NCI-H2227 (cell line): ENCODE results near the gene HAUS7.

Source experiments
- DNase-seq: peaks from one replicate; lab custom pipeline; 2025; ENCODE audit not compliant: unreplicated experiment; lab: John Stamatoyannopoulos, UW

Gene HAUS7

DNA sequence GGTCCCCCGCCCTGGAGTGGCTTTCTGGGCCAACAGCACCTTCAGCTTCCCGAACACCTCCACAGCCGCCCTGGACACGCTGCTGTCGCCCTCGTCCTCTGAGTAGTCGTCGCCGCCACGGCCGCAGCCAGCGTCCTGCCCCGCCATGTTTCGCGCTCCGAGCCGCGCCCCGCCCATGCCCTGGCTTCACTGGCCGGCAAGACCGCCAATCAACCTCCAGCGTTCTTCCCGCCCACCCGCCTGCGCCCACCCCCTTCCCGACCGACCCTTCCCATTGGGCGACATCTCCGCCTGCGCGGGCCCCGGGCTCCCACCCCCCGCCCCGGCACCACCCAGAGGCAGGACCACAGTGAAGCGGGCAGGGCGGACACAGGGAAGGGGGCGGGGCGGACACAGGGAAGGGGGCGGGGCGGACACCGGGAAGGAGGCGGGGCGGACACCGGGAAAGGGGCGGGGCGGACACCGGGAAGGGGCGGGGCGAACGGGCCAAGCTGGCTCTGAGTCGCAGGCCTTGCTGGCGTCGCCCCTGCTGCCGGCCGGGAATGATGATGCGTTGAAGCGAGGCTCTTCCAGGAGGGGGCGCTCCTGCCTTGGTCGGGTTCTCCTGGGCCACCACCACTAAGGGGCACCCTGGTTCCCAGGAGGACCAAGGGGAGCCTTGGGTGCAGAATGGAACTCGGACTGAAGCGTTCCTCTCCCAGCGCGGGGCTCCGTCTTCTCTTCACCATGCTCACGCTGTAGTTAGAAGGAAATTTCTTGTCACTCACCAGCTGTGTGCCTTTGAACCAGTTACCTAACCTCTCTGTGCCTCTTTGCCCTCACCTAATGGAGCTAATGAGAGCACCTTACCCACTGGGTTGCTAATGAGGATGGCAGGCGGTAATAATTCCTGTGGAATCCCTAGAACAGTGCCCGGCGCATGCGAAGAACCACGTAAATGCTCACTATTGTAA, at the start of gene HAUS7:
HAUS7 (minus strand) TSS at position 166 of the 953 bp plus-strand sequence; CDS start at position 147, 19 bp downstream.
- peak; percentile 91 for DNase-seq

GRCh38 chrX:153519569-153520286, 49.4 kb upstream of the HAUS7 start:
- no peak for DNase-seq

GRCh38 chrX:153517946-153518834, 47.8 kb upstream of the HAUS7 start:
- peak; percentile 17 for DNase-seq

- peak; percentile 50 for DNase-seq
Observed at GRCh38 chrX:153517423-153517822, 47.0 kb upstream of the HAUS7 start, which contains the start of gene ATP2B3. Gene ATP2B3 (plus strand): TSS chrX:153517642. CDS start chrX:153536248, 18,606 bp downstream.

GRCh38 chrX:153516073-153516472, 45.7 kb upstream of the HAUS7 start:
- no peak for DNase-seq

DNA sequence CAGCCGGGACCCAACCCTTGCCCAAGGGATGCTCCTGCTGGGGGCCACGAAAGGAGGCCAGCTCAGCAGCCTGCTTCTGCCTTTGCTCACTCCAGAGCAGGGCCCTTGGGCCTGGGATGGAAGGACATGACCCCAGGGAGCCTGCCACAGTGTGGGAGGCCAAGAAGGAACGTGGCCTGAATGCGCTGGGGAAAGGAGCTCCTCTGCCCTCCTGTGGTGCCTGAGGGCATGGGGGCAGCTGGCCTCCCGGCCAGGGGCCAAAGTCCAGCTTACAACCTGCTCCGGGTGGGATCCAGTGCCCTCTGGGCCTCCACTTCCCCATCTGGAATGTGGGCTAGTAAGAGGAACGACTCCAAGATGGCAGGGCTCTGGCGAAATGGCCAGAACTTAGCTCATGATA, 45.1 kb upstream of the HAUS7 start:
- no peak for DNase-seq

- no peak for DNase-seq
Observed at GRCh38 chrX:153514259-153514658, 43.9 kb upstream of the HAUS7 start.

DNA sequence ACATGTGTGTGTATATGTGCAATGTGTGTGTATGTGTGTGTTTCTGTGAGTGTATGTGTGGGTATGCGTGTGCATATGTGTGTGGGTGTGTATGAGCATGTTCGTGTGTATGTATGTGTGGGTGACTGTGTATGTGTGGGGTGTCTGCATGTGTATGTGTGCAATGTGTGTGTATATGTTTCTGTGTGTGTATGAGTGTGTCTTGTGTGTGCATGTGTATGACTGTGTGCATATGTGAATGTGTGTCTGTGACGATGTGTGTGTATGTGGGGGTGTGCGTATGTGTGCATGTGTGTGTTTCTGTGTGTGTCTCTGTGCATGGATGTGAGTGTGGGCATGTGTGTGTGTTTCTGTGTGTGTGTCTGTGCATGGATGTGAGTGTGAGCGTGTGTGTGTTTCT, 42.9 kb upstream of the HAUS7 start:
- no peak for DNase-seq

DNA sequence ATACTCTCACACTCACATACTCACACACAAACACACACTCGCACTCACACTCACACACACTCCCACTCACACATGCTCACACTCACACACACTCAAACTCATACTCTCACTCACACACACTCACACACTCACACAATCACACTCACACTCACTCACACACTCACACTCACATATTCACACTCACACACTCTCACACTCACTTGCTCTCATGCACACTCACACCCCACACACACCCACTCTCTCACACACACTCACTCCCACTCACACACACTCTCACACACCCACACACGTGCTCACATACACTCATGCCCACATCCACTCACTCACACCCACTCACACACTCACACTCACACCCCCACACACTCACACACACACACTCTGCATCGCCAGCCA, 42.1 kb upstream of the HAUS7 start:
- DNase-seq = no peak

DNA sequence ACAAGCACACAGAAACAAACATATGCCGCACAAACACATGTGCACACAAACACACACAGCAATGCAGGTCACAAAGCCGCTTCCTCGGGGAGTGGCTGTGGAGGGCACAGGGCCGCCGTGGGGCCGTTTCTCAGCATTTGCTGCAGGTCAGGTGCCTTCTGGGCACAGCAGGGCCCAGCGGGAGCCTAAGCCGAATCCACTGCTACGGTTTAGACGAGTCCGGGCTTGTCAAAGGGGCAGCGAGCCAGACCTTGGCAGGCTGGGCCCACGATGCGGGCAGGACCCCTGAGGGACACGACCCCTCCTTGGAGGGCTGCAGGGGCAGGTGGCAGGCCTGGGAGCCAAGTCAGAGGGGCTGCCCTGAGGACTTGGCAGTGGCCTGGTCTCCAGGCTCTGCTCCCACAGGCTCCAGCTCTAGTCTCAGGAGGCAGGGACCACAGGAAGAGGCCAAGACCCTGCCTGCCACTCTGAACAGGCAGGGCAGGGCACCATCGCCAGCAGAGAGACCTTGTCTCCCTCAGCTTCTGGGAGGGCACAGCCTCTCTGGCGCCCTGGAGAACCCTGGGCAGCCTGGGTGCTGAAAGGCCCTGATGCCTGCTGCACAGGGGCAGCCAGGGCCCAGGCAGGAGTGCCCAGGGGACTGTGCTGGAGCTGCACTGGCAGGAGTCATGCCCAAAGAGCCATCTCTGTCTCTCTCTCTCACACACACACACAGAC, 41.6 kb upstream of the HAUS7 start:
- DNase-seq = peak; percentile 10

GRCh38 chrX:153510383-153510782, 40.0 kb upstream of the HAUS7 start:
- no peak for DNase-seq

DNA sequence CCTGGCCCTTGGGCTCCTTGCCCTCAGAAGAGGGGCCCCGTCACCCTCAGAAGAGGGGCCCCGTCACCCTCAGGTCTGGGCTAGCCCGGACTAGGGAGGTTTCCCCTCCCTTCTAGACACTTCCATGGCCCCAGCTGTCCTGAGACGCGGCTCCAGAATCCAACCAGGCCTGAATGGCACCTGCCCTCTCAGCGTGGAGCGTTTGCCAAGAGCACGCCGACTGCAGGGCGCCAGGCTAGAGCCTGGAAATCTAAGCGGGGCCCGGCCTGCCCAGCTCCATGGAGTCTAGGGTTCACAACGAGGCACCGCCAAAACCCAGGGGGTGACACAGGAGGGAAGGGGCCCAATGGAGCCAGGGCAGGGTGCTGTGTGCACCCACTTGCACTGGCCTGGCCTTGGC, 39.2 kb upstream of the HAUS7 start:
- no peak for DNase-seq

DNA sequence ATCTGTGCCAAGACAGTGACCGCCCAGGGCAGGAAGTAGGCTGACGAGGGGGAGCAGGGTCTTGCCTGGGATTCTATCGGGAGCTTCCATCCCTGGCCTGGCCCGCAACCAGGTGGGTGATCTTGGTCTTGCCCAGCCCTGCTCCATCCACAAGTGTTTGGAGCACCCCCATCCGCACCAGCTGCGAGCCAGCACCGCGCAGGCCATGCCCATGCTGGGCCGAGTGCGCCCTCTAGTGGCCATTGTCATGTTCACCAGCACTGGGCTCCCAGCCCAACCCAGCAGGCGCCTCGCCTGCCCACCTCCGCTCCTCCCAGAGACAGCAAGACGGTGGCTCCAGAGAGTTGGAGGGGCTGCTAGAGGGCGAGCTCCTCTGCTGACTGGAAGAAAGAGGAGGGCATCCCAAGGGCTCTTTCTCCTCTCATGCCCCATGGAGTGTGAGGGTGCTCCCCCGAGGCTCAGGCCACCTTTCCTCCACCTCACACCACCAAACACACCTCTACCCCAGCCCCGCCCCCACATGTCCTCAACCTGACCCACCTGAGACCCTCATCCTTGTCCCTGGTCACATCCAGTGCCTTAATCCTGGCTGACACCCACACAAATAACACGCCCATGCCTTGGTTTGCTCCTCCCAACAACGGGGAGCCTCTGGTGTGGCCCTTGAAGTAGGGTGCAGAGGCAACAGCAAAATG, 37.3 kb upstream of the HAUS7 start:
- DNase-seq = peak; percentile 88

DNA sequence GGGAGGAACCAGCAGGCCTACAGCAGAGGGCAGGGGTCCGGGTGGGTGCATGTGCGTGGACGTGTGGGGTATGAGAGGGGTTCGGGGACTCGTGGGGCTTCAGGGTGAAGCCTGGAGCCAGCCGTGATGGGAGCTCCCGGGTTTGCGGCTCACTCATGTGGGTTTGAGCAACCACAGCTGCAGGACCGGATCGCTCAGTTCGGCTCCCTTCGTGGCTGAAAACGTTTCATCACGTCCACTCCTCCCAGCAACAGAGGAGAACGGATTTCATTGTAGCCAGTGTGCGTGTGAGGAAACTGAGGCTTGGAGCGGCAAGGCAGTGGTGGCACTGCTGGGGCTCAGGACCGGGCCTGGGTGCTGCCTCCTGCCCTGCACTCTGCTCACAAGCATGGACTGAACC, 35.0 kb upstream of the HAUS7 start:
- no peak for DNase-seq

GRCh38 chrX:153504445-153505016, 34.2 kb upstream of the HAUS7 start:
- DNase-seq = no peak

GRCh38 chrX:153502796-153503195, 32.4 kb upstream of the HAUS7 start:
- no peak for DNase-seq

DNA sequence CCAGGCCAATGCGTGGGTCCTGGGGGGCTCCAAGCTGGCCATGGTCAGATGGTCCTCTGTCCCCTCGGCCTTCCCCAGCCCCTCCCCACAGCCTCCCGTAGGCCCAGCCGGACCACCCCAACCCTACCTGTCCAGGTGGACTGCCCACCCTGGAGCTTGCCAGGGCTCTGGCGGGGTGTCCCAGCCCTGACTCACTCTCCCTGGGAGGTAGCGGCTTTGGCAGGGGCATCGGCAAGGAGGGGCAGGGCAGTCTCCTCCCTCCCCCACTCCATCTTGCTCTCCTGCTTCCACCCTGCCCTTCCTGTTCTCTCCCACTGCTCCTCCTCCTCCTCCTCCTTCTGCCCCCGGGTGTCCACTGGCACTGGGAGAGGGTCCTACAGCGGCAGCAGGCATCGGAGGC, 31.8 kb upstream of the HAUS7 start:
- DNase-seq = no peak

DNA sequence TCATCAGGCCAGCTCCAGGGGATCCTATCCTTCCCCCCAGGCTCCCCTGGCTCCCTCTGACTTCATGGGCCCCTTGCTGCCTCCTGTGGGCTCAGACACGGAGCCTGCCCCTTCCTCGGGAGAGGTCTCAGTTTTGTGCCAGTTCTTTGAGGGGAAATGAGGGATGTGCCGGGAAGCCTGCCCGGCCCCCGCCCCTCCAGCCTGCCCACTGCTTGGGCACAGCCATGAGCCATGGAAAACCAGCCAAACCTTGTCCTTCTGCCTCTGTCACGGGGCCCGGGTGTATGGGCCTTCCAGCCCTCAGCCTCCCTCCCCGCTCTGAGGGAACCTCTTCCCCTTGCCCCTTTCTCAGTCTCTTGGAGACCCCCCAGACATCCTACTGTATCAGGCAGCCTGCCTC, 31.2 kb upstream of the HAUS7 start:
- no peak for DNase-seq

DNA sequence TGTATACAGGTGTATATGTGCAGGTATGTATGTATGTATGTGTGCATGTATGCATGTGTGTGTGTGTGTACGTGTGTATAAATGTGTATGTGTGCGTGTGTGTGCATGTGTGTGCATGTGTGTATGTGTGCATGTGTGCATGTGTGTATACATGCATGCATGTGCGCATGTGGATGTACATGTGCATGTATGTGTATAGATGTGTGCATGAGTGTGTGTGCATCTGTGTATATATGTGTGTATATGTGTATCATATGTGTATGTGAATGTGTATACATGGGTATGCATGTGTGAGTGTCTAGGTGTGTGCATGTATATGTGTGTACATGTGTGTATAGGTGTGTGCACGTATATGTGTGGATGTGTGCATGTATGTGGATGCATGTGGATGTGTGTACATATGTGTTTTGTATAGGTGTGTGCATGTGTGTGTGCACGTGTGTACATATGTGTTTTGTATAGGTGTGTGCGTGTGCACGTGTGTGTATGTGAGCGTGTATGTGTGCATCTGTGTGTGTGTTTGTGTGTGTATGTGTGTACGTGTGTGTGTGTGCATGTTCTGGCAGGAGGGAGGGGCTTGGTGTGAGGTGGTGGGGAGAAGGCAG, 30.4 kb upstream of the HAUS7 start:
- no peak for DNase-seq
